GM18511 (cell line): Measurements from ENCODE around the gene DAB2IP.

Source experiments
- ATAC-seq: cut with Tn5 transposase; IDR thresholded peaks from one replicate; pipeline ENCODE4 v1.9.1; 2021; ENCODE audit warnings: mild to moderate bottlenecking, moderate library complexity; ENCODE audit not compliant: unreplicated experiment

DAB2IP gene

DNA sequence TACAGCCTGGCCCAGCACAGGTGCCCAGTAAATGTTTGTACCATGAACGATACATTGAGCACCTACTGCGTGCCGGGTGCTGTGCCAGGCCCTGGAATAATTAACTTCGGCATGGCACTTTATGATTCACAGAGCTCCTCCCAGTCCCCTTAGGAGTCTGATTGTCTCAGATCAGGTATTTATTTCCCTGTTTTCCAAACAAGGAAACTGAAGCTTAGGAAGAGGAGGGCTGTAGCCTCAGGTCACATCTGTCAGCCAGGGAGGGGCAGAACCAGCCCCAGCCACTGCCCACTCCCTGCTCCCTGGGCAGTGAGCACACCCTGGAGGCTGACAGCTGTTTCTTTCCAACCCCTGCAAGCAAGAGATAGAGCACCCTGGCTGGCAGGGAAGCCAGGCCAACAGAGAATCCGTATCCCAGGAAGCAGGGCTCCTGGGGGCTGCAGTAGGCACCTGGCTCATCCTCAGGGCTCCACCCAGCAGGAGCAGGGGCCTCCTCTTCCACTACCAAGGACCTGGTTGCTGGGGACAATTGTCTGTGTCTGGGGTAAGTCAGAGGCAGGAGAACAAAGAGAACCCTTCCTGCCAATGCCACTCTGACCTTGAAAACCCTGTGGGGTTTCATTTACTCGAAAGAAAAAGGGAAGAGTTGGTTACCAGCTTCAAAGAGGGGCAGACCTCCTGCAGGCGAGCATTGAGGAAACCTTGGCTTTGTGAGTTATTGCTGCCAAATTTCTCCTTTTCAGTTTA, 69.0 kb downstream of the DAB2IP start:
- no peak for ATAC-seq

DNA sequence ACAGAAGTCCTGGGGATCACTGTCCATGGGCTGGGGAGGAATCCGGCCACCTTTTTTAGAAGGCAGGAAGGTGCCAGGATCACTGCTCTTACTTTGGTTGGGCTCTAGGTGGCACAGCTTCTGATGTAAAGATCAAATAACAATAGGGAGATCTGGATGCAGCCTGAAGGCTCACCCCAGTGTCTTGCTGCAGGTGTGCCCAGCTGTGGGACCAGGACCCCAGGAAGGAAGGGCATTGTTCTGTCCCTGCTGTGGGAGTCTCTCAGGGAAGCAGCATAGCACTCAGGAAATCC, 69.6 kb downstream of the DAB2IP start:
- no peak for ATAC-seq

DNA sequence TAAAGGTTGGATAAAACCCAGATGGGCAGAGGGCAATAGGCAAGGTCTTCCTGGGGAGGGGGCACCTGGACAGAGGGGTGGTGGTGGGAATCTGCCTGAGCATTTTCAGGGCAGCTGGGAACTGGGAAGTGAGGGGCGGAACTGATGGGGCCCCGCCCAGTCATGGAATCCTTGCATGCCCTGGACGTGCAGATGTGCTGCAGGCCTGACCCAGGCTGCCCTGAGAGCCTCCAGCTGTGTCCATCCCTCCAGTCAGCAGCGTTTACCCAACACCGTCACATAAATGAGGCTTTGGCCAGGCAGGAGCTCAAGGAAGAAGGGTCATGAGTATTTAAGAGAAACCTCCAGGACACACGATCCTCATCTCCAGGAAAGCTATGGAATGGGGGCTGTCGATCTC, 70.3 kb downstream of the DAB2IP start:
- ATAC-seq = no peak

DNA sequence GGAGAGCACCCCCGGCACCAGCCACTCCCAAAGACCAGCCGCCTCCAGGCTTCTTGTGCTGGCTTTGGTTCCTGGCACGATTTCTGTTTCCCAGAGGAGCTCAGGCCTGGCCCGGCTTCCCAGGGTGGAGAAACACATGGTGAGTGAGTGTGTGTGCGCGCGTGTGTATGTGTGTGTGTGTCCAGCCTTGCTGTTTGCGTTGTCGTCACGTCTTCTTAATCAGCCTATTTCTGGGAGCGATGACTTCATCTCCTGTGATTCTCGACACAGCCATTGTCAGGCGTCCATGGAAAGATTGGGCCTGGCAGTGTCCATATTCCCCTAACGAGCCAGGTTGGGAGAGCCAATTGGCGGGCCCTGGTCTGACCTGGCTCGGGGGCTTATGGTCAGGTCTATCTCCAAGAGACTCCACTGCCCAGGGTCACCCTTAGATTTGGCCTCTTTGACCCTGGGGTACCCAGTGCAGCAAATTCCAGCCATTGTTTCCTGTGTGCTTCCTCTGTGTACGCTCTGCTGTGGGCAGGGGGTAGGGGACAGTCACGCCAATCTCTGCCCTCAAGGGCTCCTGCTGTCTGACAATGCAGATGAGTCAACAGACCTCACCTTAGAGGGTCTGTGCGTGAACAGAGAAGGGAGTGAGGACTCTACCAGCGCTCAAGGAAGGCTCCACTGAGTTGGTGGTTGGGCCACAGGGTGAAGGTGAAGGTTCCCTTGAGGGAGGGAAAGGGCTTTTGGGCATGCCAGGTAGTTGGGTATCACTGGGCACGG, 73.8 kb downstream of the DAB2IP start:
- no peak for ATAC-seq

DNA sequence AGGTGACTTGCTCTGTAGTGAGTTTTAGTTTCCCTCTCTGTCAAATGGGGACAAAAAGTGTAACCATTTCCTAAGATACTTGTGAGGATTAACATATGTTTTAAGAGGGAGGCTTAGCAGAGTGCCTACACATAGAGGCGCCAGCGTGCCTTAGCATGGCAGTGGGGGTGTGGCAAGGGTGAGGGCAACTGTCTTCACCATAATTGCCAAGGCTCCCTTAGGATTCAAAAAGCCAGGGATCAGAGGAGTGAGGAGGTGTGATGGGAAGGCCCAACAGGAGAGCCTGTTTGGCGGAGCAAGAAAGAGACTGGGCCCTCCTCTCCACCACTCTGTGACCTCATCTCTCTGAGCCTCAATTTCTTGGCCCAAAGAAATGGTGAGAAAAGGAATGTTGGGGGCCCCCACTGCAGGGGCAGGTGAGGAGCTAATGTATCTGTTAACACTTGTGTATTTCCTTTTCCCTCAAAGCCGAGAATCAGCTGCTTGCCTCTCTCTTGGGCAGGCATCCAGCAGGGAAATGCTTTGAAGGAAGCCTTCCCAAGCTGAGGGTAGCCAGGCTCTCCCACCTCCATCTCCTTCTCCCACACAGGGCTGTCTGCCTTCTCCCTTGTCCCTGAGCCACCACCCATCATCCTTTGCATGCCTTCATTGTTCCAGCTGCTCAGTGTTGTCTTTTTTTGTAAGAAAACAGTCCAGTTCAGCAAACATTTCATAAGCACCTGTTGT, 76.0 kb downstream of the DAB2IP start:
- no peak for ATAC-seq

DNA sequence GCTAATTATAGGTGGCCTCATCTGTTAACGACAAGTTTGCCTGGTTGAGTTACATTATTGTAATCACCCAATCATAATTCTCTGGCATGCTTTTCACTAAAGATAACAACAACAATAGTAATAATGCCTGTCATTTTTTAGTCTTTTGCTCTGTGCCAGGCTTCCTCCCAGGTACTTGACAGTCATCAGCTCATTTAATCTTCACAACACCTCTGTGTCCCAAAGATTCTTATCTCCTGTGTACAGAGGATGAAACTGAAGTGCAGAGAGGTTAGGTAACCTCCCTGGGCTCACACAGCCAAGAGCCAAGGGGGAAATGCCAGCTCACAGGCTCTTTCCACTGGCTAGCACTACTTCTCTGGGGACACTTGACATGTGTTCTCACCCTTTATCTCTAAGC, 77.5 kb downstream of the DAB2IP start:
- ATAC-seq = no peak

DNA sequence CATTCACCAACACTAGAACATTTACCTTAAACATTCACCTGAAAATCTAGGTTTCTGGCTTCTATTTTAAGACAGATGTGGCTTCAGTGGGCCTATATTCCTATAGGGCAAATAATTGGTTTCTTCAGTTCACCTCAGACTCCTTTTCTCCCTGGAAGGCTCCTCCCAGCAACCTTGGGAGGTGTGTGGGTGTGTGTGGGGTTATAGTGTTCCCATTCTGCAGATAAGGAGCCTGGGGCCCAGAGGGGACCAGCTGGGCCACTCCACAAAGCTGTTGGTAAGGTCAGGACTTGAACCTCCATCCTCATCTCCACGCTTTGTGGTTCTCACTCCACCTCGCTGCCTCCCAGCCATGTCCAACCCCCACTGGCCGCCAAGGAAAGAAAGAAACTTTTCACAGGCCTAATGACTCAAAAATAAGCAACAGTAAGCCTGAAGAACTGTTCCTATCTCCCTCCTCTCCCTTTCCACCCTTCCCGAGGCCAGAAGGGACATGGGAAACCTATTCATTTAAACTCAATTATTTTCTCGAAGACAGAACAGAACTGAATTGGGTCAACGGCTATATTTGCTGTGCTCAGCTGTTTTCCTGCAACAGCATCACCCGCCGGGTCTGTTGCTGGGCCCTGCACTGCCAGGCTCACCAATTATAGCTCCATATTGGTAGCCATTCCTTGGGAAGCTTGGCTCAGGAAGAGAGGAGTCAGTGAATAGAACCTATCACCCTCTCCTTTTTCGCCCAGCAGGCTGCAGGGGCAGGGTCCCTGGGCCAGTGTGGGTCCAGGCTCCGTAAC, 78.5 kb downstream of the DAB2IP start:
- ATAC-seq = no peak

DNA sequence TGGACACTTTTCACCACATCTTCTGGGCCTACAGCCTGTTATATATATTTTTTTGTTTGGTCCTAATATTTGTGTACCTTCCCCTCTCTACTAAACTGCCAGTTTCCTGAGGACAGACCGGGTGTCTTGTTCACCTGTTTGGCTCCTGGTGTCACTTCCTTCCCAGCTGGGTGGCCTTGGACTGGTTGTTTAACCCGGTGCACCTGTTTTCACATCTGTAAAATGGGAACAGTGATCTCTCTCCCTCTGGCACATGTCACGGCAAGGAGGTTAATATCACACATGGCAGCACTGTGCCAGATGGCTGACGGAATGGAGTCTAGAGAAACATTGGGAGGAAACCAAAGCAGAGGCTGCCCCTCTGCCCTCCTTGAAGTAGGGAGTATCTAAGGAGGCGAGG, 79.7 kb downstream of the DAB2IP start:
- ATAC-seq = no peak

DNA sequence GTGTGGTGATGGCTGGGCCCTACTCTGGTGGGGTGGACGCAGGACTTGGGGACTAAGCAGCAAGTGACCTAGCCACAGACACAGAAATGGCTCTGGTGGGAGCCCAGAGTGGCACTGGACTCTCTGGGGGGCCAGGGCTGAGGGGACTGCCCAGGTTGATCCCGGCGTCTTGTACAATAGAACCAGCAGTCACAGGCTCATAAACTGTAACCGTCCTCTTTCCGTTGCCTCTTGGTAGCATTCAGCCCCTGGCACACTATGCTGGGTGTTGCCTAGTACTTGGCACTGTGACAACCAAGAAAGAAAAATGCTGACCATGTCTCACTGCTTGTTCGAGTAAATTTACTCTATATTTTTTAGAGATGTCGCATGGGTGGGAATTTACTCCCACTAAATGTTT, 80.5 kb downstream of the DAB2IP start:
- no peak for ATAC-seq

DNA sequence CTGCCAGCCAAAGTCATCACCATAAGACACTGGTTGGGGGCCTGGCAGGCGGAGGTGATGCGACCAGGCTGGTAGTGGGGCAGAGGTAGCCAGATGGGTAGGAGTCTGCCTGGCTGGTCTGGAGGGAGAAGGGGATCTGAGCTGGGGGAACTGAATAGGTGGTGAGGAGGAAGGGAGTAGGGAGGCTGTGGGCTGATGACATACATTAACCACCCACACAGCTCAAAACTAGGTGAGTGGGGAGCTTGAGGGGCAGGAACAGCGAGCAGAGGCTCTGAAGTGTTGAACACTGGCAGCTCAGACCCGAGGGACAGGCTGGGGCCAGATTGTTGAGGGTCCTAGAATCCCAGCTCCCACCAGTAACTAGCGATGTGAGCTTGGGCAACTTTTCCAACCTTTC, 81.0 kb downstream of the DAB2IP start:
- no peak for ATAC-seq

DNA sequence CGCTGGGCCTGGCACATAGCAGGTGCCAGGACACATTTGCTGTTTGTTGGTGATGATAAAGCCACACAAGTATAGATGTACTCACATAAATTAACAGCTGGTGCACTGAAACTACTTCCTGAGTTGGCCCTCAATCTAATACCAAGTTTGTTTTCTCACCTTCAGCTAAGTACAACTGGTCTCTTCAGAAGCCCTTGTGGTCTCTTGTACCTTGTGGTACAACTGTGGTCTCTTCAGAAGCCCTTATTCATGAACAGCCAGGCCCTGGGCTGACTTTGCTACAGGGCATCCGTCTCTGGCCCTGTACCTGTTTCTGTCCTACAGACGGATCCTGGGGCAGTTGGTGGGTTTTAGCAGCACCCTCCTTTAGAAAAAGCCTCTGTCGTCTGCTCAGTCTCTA, 81.5 kb downstream of the DAB2IP start:
- no peak for ATAC-seq

DNA sequence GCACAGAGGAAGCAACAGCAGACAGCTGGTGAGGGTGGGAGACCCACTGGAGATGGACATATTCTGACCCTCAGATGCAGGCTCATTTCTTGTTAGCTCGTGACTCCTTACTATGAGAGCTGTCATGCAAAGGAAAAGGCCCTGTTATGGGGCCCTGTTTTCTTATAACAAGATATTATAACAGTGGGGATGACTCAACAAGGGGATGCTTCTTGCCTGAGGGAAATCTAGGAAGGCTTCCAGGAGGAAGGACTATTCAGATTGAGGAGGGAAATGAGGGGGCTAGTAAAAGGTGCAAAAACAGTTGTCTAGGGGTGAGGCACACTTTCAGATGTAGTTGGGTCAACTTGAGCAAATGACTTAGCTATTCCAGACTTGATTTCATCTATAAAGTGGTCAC, 83.0 kb downstream of the DAB2IP start:
- ATAC-seq = no peak

DNA sequence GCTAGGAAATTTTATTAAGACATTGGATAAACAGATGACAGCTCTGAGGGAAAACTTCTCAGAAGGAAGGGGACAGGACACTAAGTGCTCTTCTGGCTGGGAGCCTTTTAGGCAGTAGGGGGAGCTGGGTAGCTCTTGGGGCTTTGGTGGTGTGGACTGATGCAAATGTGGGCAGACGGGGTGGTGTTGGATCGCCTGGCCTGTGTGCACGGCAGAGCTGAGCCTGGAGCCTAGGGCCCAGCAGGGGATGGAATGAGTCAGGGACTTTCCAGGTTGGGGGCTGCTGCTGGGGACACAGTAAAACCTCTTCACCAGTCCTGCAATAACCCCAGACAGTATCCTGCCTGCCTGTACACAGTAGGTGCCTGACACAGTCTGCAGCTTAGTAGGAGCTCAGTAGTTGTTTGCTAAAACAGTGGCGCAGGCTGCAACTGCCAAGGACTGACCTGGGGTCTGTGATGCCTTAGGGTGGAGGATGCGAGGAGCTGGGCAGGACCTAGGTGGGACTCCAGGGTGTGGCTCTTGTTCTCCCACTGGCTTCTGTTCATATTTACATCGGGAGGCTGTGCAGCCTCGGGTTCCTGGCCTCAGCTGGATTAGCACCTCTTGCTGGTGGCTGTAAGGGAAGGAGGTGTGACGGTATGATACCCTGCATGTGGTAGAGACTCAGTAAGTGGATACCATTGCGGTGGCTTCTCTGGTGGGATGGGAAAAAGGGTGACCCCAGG, 83.8 kb downstream of the DAB2IP start:
- ATAC-seq = peak; percentile 63

DNA sequence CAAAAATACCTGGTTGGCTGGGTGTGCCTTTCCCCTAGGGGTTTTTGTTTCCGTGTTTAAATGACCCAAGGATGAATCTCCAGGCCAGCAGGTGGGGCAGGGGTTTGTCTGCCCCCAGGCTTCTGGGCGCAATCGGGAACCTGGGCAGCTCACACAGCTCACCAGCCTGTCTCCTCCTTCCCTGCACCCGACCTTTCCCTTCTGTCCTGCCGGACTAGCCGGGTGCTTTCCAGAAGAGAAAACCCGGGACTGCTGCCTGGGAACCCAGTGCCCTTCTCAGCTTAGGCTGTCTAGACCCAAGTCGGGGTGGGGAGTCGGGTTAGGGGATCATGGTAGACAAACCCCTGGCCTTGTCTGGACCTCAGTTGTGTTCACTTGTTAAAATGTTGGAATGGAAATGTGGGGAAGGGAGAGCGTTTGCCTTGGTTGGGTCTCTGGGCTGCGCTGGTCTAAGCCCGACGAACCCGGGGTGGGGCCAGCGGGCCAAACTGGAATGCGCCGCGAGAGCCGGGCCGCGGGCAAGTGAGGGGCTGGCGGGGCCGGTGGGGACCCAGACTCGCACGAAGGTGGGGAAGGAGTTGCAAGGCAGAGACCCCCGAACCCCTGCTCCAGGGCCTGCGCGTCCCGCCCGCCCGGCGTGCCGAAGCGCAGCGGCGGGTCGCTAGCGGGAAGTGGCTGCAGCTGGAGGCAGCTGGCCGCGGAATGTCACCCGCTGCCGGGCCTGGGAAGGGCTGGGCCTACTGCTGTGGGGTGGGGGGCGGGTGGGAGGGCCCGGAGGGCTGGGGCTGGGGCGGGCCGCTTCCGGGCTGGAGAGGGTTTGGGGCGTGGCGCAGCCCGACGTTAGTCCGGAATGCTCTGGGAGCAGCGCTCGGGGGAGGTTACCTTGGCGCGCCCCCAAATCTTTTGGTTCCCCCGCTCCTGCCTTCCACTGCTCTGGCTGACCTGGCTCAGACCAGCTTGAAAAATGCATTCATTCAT, 84.6 kb downstream of the DAB2IP start:
- ATAC-seq = no peak

DNA sequence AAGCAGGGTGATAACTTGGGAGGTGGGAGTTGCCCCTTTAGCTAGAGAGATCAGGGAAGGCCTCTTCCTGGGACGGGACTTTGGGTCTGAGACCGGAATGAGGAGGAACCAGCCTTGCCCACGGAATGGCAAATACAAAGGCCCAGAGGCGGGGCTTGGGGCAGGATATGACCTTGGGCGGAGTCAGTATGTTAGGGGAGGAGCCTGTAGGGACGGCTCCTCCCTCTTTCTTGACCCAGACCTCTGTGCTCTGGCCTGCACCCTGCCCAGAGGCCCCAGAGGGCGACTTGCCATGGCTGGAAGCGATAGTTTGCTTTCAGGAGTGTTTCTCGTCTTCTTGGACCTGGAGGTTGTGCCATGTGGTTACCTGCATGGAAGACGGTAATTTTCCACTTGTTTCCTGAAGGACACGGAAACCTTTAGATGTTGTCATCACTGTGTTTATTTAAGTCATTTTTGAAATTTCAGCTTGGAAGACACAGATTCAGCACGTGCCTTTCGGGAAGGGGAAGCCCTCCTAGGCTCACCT, 85.6 kb downstream of the DAB2IP start:
- no peak for ATAC-seq

DNA sequence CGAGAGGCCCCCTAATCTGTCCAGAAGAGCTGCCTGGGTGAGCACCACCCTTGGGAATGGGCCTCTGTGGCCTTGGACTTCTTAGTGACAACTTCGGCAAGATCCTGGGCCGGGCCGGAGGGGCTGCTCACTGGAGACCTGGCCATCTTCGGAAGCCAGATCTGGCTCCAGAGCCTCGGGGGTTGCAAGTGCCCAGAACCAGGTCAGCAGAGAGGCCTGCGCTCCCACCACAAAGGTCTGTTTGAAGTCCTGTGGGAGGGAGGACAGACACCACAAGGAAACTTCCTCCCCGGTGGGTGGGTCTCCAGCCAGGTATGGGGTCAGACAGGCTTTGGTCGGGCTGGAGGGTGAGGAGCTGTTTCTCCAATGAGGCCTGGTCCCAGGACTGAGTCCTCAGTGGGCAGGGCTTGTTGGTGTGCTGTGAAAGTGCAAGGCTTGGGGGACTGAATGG, 86.1 kb downstream of the DAB2IP start:
- ATAC-seq = no peak

DNA sequence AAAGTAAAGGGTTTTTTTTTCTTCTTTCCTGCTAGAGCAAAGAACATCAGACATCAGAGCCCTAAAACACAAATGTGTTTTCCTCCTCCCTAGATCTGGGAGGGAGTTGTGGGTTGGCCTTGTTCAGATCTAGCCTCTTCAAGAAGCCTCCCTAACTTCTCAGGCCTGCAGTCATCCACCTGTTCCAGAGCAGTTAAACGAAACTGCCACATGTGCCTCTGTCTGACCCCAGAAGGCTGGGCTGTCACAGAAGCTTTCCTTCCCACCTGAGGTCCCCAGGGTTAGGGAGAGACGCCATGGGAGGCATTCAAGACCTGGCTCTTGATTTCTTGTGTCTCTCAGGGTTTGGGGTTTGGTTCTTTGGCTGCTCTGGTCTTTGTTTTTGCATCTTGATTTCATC, 87.0 kb downstream of the DAB2IP start:
- no peak for ATAC-seq

DNA sequence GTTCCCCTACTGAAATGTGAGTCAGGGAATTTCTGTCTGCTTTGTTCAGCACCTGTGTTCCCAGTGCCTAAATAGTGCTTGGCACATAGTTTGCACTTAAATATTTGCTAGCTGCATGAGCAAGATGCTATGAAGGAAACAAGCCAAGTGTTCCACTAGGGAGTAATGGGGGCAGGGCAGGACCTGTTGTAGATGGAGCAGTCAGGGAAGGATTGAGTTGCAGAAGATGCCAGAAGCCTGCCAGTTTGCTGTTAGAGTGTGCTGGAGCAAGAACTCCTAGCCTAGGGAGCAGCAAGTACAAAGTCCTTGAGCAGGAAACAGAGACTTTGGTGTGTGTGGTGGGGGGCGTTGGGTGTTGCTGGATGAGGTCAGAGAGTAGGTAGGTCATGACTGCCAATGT, 87.5 kb downstream of the DAB2IP start:
- no peak for ATAC-seq

DNA sequence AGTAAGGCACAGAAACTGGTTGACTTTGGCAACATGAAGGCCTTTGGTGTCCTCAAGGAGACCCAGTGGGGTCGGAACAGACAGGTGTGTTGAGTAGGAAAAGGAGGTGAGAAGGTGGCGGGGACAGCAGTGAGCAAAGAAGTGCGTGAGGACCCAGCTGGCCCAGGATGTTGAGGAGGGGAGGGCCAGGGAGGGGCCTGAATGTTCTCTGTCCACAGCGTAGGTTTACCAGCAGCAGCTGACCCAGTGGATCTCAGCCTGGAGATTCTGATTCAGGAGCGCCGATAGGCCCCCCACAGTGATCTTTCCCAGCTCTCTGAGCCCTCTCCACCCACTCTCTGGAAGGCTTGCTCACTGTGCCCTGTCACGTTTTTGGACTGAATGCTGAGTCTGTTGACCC, 88.5 kb downstream of the DAB2IP start:
- no peak for ATAC-seq
